Subcutaneous adipose tissue (tissue), 4 donors: ENCODE data around the gene NDUFS7. TPM values are rescaled to one million over a fixed set of nuclear protein-coding genes. Genes with fewer than 3 reads are reported as not detected.

Source experiments
- CTCF ChIP-seq: fragments of 450-650 bp; IDR thresholded peaks from one replicate; pipeline ENCODE4 v1.5.1; 2016; ENCODE audit warnings: low read depth, mild to moderate bottlenecking, control low read depth, antibody characterized with exemption, moderate library complexity
- total RNA-seq, 4 donors: library from RNA; depleted of rRNA; stranded (reverse); fragments of >200 nt; gene quantifications; one replicate each; pipeline ENCODE4 v1.1.0, GENCODE V29; 2016

The NDUFS7 gene
- total RNA-seq, 4 donors from 2014 or later = 38.5 to 105 (median 95.6) TPM

GRCh38 chr19:1424192-1424955 lies 40.7 kb downstream of the NDUFS7 start:
- TF ChIP-seq CTCF = no peak

- TF ChIP-seq CTCF = no peak
These were observed 41.6 kb downstream of the NDUFS7 start for GRCh38 chr19:1425102-1425837.

GRCh38 chr19:1425902-1426301 lies 42.2 kb downstream of the NDUFS7 start:
- TF ChIP-seq CTCF = no peak

GRCh38 chr19:1426736-1427135 lies 43.0 kb downstream of the NDUFS7 start:
- TF ChIP-seq CTCF = no peak

- no peak for TF ChIP-seq CTCF
These were observed 43.7 kb downstream of the NDUFS7 start for GRCh38 chr19:1427221-1427920.

GRCh38 chr19:1428738-1429391 lies 45.2 kb downstream of the NDUFS7 start:
- no peak for TF ChIP-seq CTCF
